ENCODE measurements around the gene SLC24A3.

SLC24A3 gene

DNA sequence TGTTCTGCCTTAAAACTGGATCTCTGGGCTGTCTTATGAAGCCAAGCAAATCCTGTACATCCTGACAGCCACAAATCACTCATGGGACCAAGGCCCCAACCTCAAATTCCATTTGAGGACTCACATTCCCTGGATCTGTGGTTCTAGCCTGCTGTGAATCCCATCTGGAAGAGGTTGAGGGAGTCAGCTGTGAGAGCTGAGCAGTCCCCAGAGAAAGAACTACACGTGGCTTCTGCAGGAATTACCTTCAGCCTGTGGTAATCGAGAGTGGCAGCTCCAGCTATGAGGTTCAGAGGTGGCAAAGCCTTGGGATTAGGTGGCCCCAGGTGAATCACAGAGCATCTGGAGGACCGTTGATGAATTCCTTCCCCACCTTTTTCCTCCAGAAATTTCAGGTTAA lies 245.2 kb downstream of the SLC24A3 start:
- no peak for DNase-seq (ENCODE audit: low spot score)

DNA sequence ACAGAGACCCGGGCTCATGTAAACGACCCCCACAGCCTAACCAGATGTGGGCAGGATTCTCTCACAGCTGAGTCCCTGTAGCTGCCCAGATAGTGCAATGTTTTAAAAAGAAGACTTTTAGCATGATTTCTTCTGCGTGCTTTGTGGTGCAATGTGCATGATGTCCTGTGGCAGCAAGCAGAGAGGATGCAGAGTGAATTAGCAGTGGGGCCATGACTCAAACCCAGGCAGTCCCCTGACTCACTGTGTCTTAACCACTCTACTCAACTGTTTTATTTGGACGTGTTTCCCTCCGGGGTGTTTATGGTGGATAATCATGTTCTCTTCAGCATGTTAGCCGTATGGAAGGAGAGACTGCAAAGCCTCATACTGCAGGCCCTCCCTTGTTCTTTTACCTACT lies 247.9 kb downstream of the SLC24A3 start:
- DNase-seq (ENCODE audit: low spot score), result no peak

DNA sequence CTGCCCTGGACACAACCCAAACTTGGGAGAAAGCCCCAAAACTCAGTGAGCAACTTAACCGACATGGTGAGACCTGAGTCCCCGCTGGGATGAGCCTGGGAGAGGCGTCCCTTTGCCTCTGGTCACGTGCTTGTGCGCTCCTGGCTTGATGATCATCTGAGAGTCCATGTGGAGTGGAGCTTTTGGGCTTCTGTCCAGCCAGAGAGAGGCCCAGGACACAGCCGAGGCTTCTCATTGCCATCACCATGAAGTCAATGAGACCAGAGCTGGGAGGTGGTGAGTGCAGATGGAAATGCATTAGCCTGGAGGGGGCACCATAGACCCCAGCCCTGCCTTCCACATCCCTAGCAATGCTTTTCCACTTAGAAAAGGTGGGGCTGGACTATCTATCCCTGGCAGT lies 250.0 kb downstream of the SLC24A3 start:
- DNase-seq (ENCODE audit: low spot score), result no peak

DNA sequence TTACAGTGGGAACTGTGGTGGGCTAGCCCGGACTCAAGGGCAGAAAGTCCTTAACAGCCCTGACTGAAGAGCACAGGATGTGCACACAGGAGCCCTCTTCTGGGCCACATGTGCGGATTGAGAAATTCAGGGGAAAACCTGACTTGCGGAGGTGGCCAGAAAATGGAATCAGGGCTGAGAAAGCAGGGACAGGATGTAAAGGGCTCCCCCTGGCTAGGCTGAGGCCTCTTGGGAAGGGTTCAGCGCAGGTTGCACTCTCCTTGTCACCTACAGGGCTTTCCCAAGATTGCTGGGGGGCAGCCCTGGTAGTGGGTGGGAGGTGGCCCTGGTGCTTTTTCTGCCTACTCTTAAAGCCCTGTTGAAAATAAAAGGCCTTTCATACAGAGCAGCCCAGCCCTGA lies 251.2 kb downstream of the SLC24A3 start:
- no peak for DNase-seq (ENCODE audit: low spot score)

DNA sequence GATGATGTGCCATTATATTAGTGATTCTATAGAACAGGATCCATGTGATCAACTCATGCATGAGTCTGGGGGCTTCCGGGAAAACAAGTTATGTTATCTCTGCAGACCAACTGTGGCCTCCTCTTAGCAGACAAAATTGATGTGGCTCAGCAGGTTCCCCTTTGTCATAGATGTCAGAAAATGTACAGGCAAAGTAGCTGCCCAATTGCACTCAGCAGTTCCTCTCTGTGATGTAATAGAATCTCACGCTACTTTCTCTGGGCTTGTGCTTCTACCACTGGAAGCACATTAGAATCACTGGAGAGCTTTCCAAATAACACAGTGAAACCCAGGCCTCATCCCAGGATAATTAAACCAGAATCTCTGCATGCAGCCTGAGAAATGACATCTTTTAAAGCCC lies 253.1 kb downstream of the SLC24A3 start:
- no peak for DNase-seq (ENCODE audit: low spot score)

DNA sequence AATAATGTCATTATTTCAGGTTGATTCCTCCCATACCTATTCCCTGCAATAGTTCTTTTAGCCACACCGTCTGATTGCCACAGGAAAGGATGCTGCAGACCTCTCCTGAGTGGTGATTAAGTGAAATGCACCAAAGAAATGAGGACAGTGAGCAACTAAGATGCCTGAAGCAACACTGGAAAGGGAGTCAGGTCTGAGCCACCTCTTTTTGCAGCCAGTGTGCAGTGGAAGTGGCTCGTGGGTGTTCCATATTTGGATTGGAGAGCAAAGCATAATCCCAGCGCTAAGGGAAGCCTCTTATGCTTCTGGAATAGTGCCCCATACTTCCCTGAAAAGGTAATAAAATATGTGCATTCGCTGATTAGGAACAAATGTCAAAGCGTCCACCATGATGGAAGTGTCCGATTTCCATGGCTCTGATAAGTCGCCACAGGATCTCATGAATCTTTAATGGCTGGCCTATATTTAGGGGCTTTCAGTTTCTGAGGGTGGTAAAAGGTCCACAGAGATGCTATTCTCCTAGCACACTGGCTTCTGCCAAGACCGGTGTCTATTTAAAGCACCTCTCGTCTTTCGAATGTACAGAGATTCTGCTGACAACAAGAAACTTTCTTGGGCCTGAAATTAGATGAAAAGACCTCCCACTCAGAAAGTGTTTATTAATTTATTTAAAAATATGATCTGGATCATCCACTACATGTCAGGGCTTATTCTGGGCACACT lies 253.9 kb downstream of the SLC24A3 start:
- DNase-seq (ENCODE audit: low spot score), result no peak

DNA sequence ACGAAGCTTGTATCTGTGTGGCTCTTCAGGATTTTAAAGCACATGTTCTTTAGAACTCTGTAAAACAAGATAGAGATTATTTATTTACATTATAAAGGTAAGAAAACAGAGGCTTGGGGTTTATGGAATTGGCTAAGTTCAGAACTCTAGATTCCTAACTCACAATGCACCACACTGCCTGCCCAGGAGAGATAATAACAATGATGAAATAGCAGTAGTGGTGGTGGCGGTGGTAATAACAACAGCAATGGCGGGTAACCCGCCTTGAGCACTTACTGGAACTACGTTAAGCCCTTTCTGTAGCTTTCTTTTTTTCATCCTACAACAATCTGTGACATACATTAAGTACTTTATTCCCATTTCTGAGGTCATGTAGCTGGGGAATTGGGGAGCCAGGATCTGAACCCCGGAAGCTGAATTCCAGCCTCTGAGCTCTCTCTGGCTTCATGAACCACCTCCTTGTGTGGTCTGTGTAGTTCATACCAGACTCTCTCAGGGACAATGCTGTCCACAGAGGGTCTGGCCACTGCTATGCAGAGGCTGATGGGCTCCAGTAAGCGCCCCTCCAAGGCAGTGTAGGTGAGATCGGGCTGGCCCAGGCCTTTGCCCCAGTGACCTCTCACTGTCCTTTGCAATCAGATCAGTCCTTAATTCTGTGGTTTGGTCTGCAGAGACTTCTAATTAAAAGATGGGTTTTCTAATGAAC lies 260.9 kb downstream of the SLC24A3 start:
- no peak for DNase-seq (ENCODE audit: low spot score)

DNA sequence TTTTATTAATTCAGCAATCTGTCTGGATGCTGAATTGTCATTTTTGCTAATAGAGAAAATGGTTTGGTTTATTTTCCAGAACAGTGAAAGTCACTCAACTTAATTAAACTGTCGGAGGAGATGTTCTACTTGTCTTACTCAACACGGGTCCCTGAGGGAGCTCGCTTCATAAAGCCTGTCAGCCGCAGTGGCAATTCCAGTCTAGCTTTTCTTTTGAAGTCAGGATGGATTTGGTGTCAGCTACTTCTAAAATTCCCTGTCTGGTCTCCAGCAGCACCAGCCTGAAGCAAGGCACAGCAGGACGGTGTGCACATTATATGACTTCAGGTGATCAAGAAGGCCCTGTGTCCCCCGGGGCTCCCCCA lies 261.5 kb downstream of the SLC24A3 start:
- no peak for DNase-seq (ENCODE audit: low spot score)

DNA sequence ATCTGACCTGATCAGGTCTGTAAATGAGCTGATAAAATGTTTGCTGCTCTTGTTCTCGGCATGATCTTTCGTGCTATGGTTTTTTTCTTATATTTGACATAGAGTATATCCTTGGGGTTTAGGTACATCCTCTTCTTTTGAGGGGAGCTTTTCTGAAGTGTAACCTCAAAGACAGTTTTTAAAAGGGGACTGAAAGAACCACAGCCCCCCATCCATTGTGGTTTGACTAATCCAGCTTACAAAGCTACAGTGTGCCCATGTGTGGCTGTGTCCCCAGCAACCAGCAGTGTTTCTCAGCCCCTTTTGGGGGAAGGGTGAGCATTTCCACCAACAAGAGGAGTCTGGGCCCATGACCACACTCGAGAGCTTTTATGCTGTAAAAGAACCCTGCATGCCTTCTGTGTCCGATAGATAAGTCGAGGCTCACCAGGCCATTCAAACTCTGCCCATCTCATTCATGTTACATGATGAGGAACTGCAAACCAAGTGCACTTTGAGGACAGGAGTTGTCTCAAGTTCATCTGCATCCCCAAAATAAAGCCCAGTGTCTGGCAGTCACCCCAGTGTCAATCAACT lies 266.0 kb downstream of the SLC24A3 start:
- no peak for DNase-seq (ENCODE audit: low spot score)

DNA sequence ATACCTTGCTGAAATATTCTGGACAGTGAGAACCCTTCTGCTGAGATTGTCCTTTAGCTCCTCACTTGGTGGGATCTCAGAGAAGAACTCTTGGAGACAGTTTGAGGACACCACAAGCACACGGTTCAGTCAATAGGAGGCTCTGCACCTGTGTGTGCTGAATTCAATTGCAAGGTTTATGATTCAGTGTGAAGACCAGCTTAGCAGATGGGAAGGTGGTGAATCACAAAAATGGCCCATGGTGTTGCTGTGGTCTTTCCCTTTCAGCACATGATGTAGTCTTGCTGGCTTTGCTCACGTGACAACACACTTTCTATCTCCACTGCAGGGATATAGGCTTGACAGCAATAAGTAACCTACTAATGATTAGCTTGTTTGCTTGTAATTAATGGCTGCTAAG lies 270.3 kb downstream of the SLC24A3 start:
- no peak for DNase-seq (ENCODE audit: low spot score)

DNA sequence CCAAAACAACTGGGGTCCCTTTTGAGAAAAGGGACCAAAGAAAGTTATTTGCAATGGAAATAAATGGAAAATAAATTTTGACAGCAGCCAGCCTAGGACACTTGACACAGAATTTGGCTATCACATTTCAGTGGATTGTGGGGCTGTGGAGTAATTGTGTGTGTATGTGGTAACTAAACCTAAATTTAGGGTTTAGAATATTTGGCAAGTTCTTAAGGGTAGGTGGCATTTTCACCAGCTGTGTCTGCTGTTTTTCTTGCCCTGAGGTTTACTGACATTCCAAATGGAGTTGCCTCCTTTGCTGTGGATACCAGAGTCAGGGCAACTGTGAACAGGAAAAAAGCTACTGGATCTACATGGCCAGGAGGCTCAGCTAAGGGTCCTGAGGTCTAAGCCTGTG lies 270.9 kb downstream of the SLC24A3 start:
- no peak for DNase-seq (ENCODE audit: low spot score)

DNA sequence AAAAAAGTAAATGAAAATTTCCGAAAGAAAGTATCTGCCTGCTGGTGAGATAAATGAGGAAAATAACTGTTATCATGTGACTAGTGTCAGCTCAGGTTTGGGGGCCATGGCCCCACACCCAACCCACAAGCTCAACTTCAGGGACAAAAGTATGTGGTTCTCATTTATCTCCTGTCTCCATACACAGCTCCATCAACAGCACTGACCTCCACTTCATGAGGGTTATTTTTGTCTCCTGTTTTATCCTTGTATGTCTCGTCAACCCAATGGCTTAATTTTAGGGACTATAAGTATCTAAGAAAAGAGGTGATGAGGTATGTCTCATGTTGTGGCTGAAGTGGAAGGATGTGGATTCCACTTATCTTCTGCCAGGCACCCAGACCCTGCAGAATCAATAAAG lies 274.0 kb downstream of the SLC24A3 start:
- no peak for DNase-seq (ENCODE audit: low spot score)

DNA sequence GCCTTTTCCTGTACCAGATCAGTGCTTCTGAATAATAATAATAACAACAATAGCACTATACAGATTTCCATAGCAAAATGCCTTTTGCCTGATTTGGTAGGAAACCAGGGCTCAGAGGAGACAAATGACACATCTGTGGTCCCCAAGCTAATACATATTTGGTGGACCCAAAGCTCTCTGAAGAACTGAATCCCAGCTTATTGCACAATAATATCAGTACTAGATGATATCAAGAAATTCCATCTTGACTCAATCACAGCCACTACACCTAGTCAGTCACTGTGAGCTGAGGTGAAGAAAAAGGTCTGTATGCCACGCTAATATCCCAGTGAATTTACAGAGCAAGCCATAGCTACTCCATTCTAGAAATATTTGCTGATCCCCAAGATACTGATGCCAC lies 275.0 kb downstream of the SLC24A3 start:
- DNase-seq (ENCODE audit: low spot score), result no peak

DNA sequence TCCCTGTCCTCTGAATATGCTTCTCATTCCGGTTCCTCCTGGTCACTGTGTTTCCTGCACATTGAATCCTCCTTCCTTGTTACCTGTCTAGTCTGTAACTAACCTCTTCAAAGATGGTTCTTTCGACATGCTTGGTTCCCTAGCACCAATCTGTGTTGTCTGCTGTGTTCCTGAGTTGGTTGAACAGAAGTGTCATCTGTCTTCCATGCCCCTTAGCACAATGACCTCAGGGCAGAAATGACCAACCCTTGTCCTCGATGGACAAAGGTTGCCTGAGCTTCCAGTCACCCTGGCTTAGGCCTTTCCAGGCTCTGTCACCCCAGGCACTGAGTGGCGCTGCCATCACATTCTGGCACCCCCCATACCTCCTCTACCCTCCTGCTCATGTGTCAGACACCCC lies 278.8 kb downstream of the SLC24A3 start:
- no peak for DNase-seq (ENCODE audit: low spot score)

DNA sequence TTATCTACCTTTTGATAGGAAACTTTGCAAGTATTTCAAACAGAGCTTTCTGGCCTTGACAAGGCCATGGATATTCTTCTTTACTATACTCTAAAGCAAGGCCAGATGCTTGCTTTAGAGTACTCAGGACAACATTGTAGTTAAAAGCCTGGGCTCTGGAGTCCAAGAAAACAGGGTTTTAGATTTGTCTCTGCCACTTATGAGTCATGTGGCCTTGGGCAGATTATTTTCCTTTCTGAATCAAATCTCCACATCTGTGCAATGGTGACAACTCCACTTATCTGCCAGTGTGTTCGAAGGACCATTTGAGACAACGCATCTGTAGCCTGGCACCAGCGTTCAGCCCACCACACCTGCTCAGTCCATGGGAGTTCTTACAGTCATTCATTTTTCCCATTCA lies 279.7 kb downstream of the SLC24A3 start:
- no peak for DNase-seq (ENCODE audit: low spot score)

DNA sequence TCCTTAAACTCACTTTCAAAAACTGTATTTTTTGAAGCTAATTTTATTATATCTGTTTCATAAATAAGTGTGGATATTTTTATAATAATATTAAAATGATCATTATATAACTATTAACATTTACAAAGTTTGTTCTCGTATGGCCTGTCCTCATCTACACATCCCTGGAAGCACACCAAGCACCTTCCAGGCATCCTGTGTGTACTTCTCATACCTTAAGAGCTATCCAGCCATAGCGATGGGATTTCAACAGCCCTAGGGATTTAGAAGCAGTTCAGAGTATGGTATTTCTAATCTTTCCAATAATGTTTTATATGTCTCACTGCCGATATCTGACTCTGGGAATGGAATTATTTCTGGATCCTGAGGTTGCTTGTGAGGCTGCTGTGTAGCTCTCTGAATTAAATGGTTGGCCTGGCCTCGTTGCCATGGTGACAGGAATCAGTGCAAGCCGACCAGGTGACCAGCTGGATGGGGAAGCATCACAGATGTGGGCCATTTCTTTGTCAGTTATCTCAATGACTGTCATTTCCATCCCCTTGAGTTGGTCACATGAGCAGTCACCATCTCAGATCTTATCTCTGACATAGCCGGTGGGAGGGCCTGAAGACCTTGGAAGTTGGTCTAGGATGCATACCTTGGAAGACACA lies 280.4 kb downstream of the SLC24A3 start:
- no peak for DNase-seq (ENCODE audit: low spot score)

DNA sequence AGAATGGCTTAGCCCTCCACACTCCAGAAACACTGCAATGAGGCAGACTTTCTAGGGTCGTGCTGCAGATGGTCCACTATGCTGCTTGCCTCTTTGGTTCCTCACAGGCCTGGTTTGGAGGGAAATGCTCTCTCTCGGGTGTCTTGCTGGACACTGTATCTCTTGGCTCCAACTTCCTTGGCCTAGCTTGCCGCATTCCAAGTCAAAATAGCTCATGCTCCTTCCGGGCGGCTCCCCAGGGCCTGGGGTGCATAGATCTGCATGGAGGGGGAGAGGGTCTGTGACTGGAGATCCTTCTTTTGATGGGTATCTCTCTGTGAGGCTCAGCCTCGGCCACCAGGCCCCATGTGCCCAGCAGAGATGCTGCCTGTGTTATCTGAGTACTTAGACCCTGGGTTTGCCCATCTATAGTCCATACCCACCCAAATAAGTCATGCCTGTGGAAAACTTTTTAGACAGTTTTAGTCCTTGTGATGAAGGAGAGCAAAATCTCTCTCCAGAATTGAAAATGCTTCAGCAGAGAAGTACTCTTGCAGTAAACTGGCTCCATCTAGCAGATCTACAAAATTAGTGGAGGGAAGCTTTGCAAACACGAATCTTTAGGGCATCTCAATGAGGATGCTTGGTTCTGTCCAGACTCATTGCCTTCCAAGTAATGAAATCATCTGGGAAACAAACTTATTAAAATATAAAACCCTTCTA lies 281.5 kb downstream of the SLC24A3 start:
- DNase-seq (ENCODE audit: low spot score), result no peak

DNA sequence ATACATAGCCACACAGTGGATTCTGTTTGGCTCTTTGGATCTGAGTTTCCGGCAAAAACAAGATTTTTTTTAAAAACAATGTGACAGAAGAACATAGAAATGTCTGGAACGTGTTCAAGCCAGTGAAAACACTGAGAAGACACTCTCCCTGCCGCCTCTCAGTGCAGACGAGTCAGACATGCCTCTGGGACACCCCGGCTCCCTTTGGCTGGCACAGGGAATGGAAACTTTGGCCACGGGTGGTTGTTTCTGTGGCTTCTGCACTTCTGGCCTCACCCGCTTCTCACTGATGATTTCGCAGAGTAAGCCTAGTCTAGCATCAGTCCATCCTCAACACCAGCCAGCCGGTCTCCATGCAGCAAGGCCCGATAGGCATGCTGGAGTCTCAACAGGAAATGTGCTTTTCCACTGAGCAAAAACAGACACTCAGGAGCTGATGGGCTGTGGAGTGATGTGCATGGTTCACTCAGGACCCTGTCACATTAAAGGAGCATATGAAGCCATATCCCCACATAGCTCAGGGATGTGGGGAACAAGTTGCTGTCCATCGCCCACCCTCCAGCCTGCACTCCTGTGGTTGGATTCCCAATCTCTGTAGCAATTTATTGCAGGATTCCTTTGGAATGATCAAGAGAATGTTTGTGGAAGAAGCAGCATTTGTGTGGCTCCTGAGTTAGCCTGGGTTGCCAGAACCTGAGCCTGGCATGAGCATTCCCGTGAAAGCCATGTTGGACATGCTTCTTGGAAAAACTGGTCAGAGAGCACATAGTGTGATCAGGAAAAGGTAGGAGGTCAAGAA lies 283.7 kb downstream of the SLC24A3 start:
- DNase-seq (ENCODE audit: low spot score), result no peak

DNA sequence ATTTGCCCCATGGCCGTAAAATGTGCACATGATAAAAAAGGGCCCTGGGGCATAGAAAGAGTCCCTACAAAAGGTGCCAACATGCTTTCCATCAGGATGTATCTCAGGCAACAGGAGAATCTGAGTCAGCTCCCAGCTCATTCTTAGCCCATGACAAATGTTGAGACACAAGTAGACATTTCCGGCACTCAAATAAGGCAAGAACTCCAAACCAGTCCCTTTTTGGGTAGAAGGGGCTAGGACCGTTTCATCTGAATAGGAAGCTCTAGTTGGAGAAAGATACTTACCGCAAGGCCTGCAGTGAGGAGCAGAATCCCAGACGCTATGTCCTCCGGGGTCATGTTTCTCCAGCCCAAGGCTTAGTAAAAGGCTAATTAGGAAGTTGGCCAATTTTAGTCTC lies 284.6 kb downstream of the SLC24A3 start:
- no peak for DNase-seq (ENCODE audit: low spot score)

DNA sequence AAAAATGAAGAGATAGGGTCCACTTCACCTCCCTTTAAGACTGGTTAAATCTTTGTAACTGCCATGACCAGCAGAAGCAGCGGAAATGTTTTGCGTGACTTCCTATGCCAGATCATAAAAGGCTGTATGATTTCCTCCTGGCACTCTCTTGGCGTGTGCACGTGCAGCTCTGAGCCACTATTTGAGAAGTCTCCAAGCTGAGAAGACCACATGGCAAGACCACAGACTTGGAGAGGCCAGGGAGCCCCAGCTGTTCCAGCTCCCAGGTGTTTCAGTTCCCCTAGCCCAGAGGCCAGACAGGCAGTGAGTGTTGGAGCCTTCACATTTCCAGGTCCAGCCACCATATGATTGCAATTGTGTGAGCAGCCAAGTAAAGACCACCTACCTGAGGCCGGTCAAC lies 286.3 kb downstream of the SLC24A3 start:
- no peak for DNase-seq (ENCODE audit: low spot score)

DNA sequence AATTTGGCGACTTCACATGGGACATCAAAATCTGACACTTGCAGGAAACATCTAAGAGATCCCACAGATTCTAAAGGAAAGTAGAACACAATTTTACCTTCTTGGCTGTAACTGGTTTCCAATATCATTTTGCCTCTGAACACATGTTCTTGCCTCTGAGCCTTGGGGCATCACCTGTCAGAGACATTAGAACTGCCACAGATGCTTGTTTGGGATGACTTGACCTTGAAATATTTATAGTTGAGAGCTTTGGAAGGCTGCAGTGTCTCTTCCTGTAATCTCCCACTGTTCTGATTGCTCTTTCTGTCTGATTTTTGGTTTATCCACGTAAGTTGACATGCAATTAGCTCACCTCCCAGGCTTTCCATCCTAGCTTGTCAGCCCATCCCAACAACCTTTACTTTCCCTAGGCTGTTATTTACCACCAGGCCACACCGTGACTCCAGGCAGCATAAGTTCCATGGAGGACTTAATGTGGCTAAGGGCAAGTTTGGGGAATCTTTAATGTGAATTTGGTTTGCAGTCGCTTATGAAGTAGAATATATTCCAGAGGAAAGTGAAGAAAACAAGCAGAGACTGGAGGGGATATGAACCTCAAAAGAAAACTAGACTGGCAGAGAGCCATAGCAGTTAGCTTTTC lies 289.2 kb downstream of the SLC24A3 start:
- no peak for DNase-seq (ENCODE audit: low spot score)

All from COLO829 (cell line).